Kidney glomerular epithelial cell (primary cell): ENCODE measurements around the gene NUDT19.
A peak's percentile ranks its signal among the peaks of the same experiment; 100 is the strongest.
"Not testable (repeated sequence)": the region's sequence is repeated elsewhere in the genome, so short reads cannot be mapped to it uniquely, and the experiment has no call there.

Experiments used
- DNase-seq: peaks from one replicate; lab custom pipeline; 2025; lab: John Stamatoyannopoulos, UW

Gene NUDT19

GRCh38 chr19:32675720-32676185 lies 15.9 kb upstream of the NUDT19 start, which contains the start of gene RGS9BP:
RGS9BP (plus strand) TSS chr19:32675848; CDS start chr19:32676264, 416 bp downstream.
- DNase-seq = peak; percentile 28

GRCh38 chr19:32676186-32676894 lies 15.3 kb upstream of the NUDT19 start:
- DNase-seq = no peak

- DNase-seq = no peak
These were observed 14.7 kb upstream of the NUDT19 start for GRCh38 chr19:32676895-32677359.

GRCh38 chr19:32677657-32678056 lies 14.0 kb upstream of the NUDT19 start:
- DNase-seq = no peak

GRCh38 chr19:32680986-32681385 lies 10.6 kb upstream of the NUDT19 start:
- DNase-seq = no peak

- DNase-seq = no peak
These were observed 9.3 kb upstream of the NUDT19 start for GRCh38 chr19:32682317-32682716.

- no peak for DNase-seq
These were observed 4.7 kb upstream of the NUDT19 start for GRCh38 chr19:32686847-32687475.

GRCh38 chr19:32687681-32688080 lies 3.9 kb upstream of the NUDT19 start:
- DNase-seq = no peak

GRCh38 chr19:32688311-32688710 lies 3.3 kb upstream of the NUDT19 start:
- no peak for DNase-seq

GRCh38 chr19:32691952-32692726 lies 518 bp downstream of the NUDT19 start:
- DNase-seq = peak; percentile 26

- no peak for DNase-seq
These were observed 1.1 kb downstream of the NUDT19 start for GRCh38 chr19:32692727-32693061.

GRCh38 chr19:32693151-32694108 lies 1.8 kb downstream of the NUDT19 start:
- DNase-seq = not testable (repeated sequence)

GRCh38 chr19:32694316-32694715 lies 2.7 kb downstream of the NUDT19 start:
- DNase-seq = not testable (repeated sequence)

- DNase-seq = not testable (repeated sequence)
These were observed 3.2 kb downstream of the NUDT19 start for GRCh38 chr19:32694851-32695250.

- DNase-seq = not testable (repeated sequence)
These were observed 3.9 kb downstream of the NUDT19 start for GRCh38 chr19:32695506-32695905.

- not testable (repeated sequence) for DNase-seq
These were observed 5.2 kb downstream of the NUDT19 start for GRCh38 chr19:32696771-32697170.

GRCh38 chr19:32700129-32700528 lies 8.5 kb downstream of the NUDT19 start:
- DNase-seq = not testable (repeated sequence)

GRCh38 chr19:32702010-32702409 lies 10.4 kb downstream of the NUDT19 start:
- no peak for DNase-seq

GRCh38 chr19:32704006-32704405 lies 12.4 kb downstream of the NUDT19 start:
- DNase-seq = not testable (repeated sequence)

- DNase-seq = no peak
These were observed 16.8 kb downstream of the NUDT19 start for GRCh38 chr19:32708457-32708856.

- DNase-seq = no peak
These were observed 17.4 kb downstream of the NUDT19 start for GRCh38 chr19:32709032-32709431.
